ENCODE results near the gene ELL2. TPM values are rescaled to one million over a fixed set of nuclear protein-coding genes. Genes with fewer than 3 reads are reported as not detected.

The ELL2 gene
- total and polyA plus RNA-seq, 2 of the 13 experiments (the other 11 are each of a cell fraction or from before 2014, with no cell fraction given) = 78.9 to 97.1 TPM

DNA sequence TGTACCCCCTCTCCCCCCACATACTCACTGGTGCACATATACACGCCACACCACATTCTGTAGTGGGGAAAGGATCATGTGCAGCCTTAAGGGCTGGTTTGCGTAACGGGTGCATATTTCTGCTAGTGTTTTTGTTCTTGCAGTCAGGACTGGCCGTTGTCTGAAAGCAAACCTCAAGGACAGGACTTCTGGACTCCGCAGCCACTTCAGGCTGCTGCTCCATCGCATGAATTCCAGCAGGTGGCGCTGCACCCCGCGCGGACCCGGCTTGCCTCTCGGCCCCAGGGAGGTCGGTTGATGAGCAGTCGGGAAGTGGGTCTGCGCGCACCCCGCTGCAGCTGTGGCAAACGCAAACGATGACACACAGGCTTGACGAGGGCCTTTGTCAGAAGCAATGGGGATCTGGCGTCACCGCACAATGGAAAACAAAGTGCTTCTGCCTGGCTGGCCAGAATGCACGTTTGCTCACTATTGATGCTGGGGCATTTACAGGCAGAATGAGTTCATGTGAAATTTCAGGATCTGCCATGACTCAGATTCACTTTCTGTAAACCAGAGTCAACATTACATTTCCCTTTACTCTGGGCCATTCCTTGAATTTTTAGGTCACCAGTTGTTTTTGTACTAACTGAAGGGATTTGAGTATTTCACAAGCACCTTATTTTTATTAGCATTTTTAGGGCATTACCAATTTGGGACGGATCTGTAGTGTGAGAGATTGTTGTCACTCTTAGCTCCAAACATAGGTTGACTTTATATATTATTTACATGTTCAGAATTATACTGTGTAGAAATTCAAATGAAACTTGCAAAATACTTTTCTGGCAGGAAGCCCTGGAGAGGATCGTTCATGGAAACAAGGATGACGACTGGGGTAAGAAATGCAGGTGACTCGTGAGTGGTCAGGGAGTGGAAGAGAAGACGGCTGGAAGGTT lies 102.7 kb downstream of the ELL2 start (continued):
- TF ChIP-seq, protein P1, sequence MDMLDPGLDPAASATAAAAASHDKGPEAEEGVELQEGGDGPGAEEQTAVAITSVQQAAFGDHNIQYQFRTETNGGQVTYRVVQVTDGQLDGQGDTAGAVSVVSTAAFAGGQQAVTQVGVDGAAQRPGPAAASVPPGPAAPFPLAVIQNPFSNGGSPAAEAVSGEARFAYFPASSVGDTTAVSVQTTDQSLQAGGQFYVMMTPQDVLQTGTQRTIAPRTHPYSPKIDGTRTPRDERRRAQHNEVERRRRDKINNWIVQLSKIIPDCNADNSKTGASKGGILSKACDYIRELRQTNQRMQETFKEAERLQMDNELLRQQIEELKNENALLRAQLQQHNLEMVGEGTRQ (IDR thresholded peaks at IDR 0.05; ENCODE audit: low read depth, low read length) = no peak
- TF ChIP-seq, protein P1 (CRISPR knock-in tag; IDR thresholded peaks at IDR 0.05; ENCODE audit: borderline replicate concordance) = no peak
- TF ChIP-seq XRCC5 (optimal IDR thresholded peaks at IDR 0.05; ENCODE audit: low read length) = peak; percentile 93
- peak; percentile 87 for TF ChIP-seq MYC (CRISPR knock-in tag; IDR thresholded peaks at IDR 0.05; ENCODE audit: borderline replicate concordance)
- TF ChIP-seq ZNF572 (CRISPR knock-in tag; IDR thresholded peaks at IDR 0.05) = peak; percentile 90; the same call in 1 of the 2 replicates
- TF ChIP-seq HNF4A (CRISPR knock-in tag; IDR thresholded peaks at IDR 0.05) = peak; percentile 83
- TF ChIP-seq, protein P2, sequence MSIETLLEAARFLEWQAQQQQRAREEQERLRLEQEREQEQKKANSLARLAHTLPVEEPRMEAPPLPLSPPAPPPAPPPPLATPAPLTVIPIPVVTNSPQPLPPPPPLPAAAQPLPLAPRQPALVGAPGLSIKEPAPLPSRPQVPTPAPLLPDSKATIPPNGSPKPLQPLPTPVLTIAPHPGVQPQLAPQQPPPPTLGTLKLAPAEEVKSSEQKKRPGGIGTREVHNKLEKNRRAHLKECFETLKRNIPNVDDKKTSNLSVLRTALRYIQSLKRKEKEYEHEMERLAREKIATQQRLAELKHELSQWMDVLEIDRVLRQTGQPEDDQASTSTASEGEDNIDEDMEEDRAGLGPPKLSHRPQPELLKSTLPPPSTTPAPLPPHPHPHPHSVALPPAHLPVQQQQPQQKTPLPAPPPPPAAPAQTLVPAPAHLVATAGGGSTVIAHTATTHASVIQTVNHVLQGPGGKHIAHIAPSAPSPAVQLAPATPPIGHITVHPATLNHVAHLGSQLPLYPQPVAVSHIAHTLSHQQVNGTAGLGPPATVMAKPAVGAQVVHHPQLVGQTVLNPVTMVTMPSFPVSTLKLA (IDR thresholded peaks at IDR 0.05) = no peak
- TF ChIP-seq RFXANK (CRISPR knock-in tag; IDR thresholded peaks at IDR 0.05) = 0 out of 2 replicates have a peak, but pooled peaks have one; percentile 73
- TF ChIP-seq ONECUT2 (CRISPR knock-in tag; IDR thresholded peaks at IDR 0.05) = no peak
- TF ChIP-seq ZBTB7A (CRISPR knock-in tag; IDR thresholded peaks at IDR 0.05) = no peak
- no peak for TF ChIP-seq TBP (CRISPR knock-in tag; IDR thresholded peaks at IDR 0.05)
- no peak for TF ChIP-seq PTBP1 (IDR thresholded peaks at IDR 0.05; ENCODE audit: low read depth, low read length, poor library complexity, severe bottlenecking)
- no peak for TF ChIP-seq NCOA5 (CRISPR knock-in tag; IDR thresholded peaks at IDR 0.05)
- peak; percentile 61; the same call in 1 of the 2 replicates for TF ChIP-seq JUND (CRISPR knock-in tag; IDR thresholded peaks at IDR 0.05)
- TF ChIP-seq, protein P3, sequence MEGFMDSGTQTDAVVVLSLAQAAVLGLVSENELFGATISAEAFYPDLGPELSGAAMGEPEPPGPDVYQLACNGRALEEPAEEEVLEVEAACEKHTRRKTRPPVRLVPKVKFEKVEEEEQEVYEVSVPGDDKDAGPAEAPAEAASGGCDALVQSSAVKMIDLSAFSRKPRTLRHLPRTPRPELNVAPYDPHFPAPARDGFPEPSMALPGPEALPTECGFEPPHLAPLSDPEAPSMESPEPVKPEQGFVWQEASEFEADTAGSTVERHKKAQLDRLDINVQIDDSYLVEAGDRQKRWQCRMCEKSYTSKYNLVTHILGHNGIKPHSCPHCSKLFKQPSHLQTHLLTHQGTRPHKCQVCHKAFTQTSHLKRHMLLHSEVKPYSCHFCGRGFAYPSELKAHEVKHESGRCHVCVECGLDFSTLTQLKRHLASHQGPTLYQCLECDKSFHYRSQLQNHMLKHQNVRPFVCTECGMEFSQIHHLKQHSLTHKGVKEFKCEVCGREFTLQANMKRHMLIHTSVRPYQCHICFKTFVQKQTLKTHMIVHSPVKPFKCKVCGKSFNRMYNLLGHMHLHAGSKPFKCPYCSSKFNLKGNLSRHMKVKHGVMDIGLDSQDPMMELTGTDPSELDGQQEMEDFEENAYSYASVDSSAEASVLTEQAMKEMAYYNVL (CRISPR knock-in tag; IDR thresholded peaks at IDR 0.05; ENCODE audit: borderline replicate concordance) = peak; percentile 78
- TF ChIP-seq RXRA (CRISPR knock-in tag; IDR thresholded peaks at IDR 0.05) = peak; percentile 86
- TF ChIP-seq KDM3A (CRISPR knock-in tag; IDR thresholded peaks at IDR 0.05; ENCODE audit: low read depth) = peak; percentile 99
- TF ChIP-seq ZNF652 (CRISPR knock-in tag; IDR thresholded peaks at IDR 0.05; ENCODE audit: borderline replicate concordance, low read depth) = peak; percentile 40; the same call in 1 of the 2 replicates
- peak; percentile 98 for TF ChIP-seq ZNF292 (CRISPR knock-in tag; IDR thresholded peaks at IDR 0.05; ENCODE audit: borderline replicate concordance, low read depth)
- TF ChIP-seq, protein P4, sequence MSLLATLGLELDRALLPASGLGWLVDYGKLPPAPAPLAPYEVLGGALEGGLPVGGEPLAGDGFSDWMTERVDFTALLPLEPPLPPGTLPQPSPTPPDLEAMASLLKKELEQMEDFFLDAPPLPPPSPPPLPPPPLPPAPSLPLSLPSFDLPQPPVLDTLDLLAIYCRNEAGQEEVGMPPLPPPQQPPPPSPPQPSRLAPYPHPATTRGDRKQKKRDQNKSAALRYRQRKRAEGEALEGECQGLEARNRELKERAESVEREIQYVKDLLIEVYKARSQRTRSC (CRISPR knock-in tag; IDR thresholded peaks at IDR 0.05; ENCODE audit: low read depth) = no peak
- peak; percentile 84 for TF ChIP-seq TBX2 (CRISPR knock-in tag; IDR thresholded peaks at IDR 0.05; ENCODE audit: borderline replicate concordance)
- no peak for TF ChIP-seq RORA (CRISPR knock-in tag; IDR thresholded peaks at IDR 0.05)
- TF ChIP-seq IKZF1 (IDR thresholded peaks at IDR 0.05) = no peak
- TF ChIP-seq PHF20 (CRISPR knock-in tag; IDR thresholded peaks at IDR 0.05) = no peak

All from HepG2 (cell line).